Measurements from ENCODE around the gene ARL11.

Gene ARL11

DNA sequence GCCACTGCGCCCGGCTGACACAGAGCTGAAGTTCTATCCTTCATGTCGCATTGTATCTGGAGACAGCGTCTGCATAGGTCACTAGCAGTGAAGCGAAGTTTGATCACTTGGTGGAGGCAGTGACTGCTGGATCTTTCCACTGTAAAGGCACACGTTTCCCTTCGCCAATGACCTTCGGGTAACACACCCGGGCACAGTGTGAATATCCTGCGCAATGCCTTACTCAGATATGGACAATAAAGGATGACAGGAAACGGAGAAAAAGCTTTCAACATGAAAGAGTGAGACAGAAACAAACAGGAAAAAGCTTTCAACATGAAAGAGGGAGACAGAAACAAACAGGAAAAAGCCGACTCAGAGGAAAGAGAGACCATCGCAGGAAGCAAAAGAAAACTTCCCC, 17.1 kb downstream of the ARL11 start:
- TF ChIP-seq EZH2phosphoT487 (IDR thresholded peaks at IDR 0.05; ENCODE audit: low read depth) (no peak), CTCF (IDR thresholded peaks at IDR 0.05; ENCODE audit: low read depth, low read length) (no peak)
- Histone ChIP-seq H3K9ac (ENCODE audit: low read length) (no peak overlapping the region), H3K4me3 (ENCODE audit: low read length) (no peak overlapping the region), H3K4me1 (ENCODE audit: low read length) (peaks cover 21% of the 10 kb centered on the region), H3K79me2 (ENCODE audit: low read length) (no peaks in the 10 kb centered on the region), H4K20me1 (ENCODE audit: insufficient read depth, low read length) (no peaks in the 10 kb centered on the region), H3K4me2 (ENCODE audit: low read length) (no peak overlapping the region), H3K27me3 (ENCODE audit: low read depth, low read length) (no peaks in the 10 kb centered on the region), H3K27ac (ENCODE audit: low read length) (no peak overlapping the region), H2AFZ (ENCODE audit: low read depth, low read length) (no peak overlapping the region), H3K36me3 (replicated peaks; ENCODE audit: low read depth, low read length) (no peaks in the 10 kb centered on the region), H3K9me3 (ENCODE audit: insufficient read depth, low read length) (no peaks in the 10 kb centered on the region)

DNA sequence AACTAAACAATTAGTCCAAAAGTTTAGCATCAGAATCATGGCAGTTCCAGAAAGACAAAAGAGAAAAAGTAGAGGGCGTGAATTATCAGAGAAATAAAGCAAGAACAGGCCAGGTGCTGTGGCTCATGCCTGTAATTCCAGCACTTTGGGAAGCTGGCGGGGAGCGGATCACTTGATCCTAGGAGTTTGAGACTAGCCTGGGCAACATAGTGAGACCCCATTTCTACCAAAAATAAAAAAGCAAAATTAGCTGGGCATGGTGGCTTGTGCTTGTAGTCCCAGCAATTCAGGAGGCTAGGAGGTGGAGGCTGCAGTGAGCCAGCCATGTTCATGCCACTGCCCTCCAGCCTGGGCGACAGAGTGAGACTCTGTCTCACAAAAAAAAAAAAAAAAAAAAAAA, 18.4 kb downstream of the ARL11 start:
- no peaks in the 10 kb centered on the region for H3K9me3 ChIP-seq (ENCODE audit: insufficient read depth, low read length)
- TF ChIP-seq CTCF (IDR thresholded peaks at IDR 0.05; ENCODE audit: low read depth, low read length) (no peak), EZH2phosphoT487 (IDR thresholded peaks at IDR 0.05; ENCODE audit: low read depth) (no peak)
- H3K4me3 ChIP-seq (ENCODE audit: low read length): no peak overlapping the region

GRCh38 chr13:49649244-49649962, 21.1 kb downstream of the ARL11 start:
- no peak overlapping the region for H3K27ac ChIP-seq (ENCODE audit: low read length)
- H3K9me3 ChIP-seq (ENCODE audit: insufficient read depth, low read length): no peaks in the 10 kb centered on the region
- H3K9ac ChIP-seq (ENCODE audit: low read length): no peak overlapping the region
- H3K4me2 ChIP-seq (ENCODE audit: low read length): no peak overlapping the region
- no peak overlapping the region for H3K4me3 ChIP-seq (ENCODE audit: low read length)
- no peak overlapping the region for H2AFZ ChIP-seq (ENCODE audit: low read depth, low read length)
- no peak for TF ChIP-seq EZH2phosphoT487 (IDR thresholded peaks at IDR 0.05; ENCODE audit: low read depth)
- 0 out of 2 replicates have a peak, but pooled peaks have one; percentile 6 for TF ChIP-seq CTCF (IDR thresholded peaks at IDR 0.05; ENCODE audit: low read depth, low read length)
- H4K20me1 ChIP-seq (ENCODE audit: insufficient read depth, low read length): no peaks in the 10 kb centered on the region
- peaks cover 4% of the 10 kb centered on the region; the same call in 1 of the 2 replicates for H3K4me1 ChIP-seq (ENCODE audit: low read length)
- no peaks in the 10 kb centered on the region for H3K79me2 ChIP-seq (ENCODE audit: low read length)
- no peaks in the 10 kb centered on the region for H3K36me3 ChIP-seq (replicated peaks; ENCODE audit: low read depth, low read length)
- H3K27me3 ChIP-seq (ENCODE audit: low read depth, low read length): no peaks in the 10 kb centered on the region

More for the DNA sequence above, 18.4 kb downstream of the ARL11 start:
- no peaks in the 10 kb centered on the region for H3K79me2 ChIP-seq (ENCODE audit: low read length)
- no peaks in the 10 kb centered on the region for H3K27me3 ChIP-seq (ENCODE audit: low read depth, low read length)
- peaks cover 21% of the 10 kb centered on the region for H3K4me1 ChIP-seq (ENCODE audit: low read length)
- H3K36me3 ChIP-seq (replicated peaks; ENCODE audit: low read depth, low read length): no peaks in the 10 kb centered on the region
- no peak overlapping the region for H3K9ac ChIP-seq (ENCODE audit: low read length)
- no peak overlapping the region for H2AFZ ChIP-seq (ENCODE audit: low read depth, low read length)
- H4K20me1 ChIP-seq (ENCODE audit: insufficient read depth, low read length): no peaks in the 10 kb centered on the region
- H3K4me2 ChIP-seq (ENCODE audit: low read length): no peak overlapping the region
- no peak overlapping the region for H3K27ac ChIP-seq (ENCODE audit: low read length)

- Histone ChIP-seq H3K4me3 (ENCODE audit: low read length) (no peak overlapping the region), H3K9ac (ENCODE audit: low read length) (no peak overlapping the region), H3K27me3 (ENCODE audit: low read depth, low read length) (no peaks in the 10 kb centered on the region), H3K36me3 (replicated peaks; ENCODE audit: low read depth, low read length) (no peaks in the 10 kb centered on the region), H2AFZ (ENCODE audit: low read depth, low read length) (no peak overlapping the region), H4K20me1 (ENCODE audit: insufficient read depth, low read length) (no peaks in the 10 kb centered on the region), H3K4me2 (ENCODE audit: low read length) (no peak overlapping the region), H3K9me3 (ENCODE audit: insufficient read depth, low read length) (no peaks in the 10 kb centered on the region), H3K4me1 (ENCODE audit: low read length) (peaks cover 4% of the 10 kb centered on the region; the same call in 1 of the 2 replicates), H3K79me2 (ENCODE audit: low read length) (no peaks in the 10 kb centered on the region), H3K27ac (ENCODE audit: low read length) (no peak overlapping the region)
- TF ChIP-seq EZH2phosphoT487 (IDR thresholded peaks at IDR 0.05; ENCODE audit: low read depth) (no peak), CTCF (IDR thresholded peaks at IDR 0.05; ENCODE audit: low read depth, low read length) (no peak)
These were observed 21.6 kb downstream of the ARL11 start for GRCh38 chr13:49649963-49650312.

Data from OCI-LY3 (cell line).